Ishikawa (cell line): ENCODE data around the gene RAB3D.

Experiments
- EP300 ChIP-seq: IDR thresholded peaks from 2 replicates; pipeline ENCODE4 v1.6.1; 2012; ENCODE audit warnings: borderline replicate concordance
- FOXM1 ChIP-seq: IDR thresholded peaks from 2 replicates; pipeline ENCODE4 v1.6.1; 2012; ENCODE audit warnings: low read depth, borderline replicate concordance
- NFIC ChIP-seq: IDR thresholded peaks from 2 replicates; pipeline ENCODE4 v1.6.1; 2012
- TAF1 ChIP-seq: IDR thresholded peaks from 2 replicates; pipeline ENCODE4 v1.6.1; 2012; ENCODE audit warnings: low read depth, mild to moderate bottlenecking

- TF ChIP-seq NFIC, result no peak
- no peak for TF ChIP-seq EP300
- no peak for TF ChIP-seq TAF1
- TF ChIP-seq FOXM1, result no peak
Measured at GRCh38 chr19:11299946-11300810, 39.3 kb downstream of the RAB3D start.
